GM19455 (cell line): ENCODE results near the gene OPN4.
"Not testable (repeated sequence)": the region's sequence is repeated elsewhere in the genome, so short reads cannot be mapped to it uniquely, and the experiment has no call there.

Experiments
- ATAC-seq: cut with Tn5 transposase; IDR thresholded peaks from one replicate; pipeline ENCODE4 v1.9.1; 2021; ENCODE audit not compliant: unreplicated experiment

The OPN4 gene

DNA sequence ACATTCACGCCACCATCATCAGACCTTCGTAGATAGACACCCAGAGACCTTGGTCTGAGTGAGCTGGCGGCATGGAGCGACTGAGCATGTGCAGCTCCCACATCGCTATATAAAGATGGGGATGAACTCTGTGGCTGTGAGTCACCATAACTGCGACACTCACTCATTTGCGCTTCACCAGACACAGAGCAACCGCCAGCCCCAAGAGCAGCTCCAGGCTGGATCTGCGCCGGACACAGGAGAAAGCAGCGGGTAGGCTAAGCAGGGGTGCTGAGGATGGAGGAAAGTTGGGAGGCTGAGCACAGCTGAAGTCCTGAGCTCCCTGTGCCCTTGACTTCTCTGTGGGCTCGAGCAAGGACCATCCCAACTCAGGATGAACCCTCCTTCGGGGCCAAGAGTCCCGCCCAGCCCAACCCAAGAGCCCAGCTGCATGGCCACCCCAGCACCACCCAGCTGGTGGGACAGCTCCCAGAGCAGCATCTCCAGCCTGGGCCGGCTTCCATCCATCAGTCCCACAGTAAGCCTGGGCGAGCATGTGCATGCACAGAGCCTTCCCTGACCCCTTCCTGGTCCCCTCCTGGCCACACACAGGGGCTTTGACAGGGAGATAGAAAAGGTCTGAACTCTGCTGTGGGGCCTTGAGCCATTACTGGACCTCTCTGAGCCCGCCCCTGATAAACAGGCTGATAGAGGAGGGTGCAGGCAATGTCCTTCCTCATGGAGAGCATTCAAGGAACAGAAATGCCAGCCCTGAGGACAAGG is at the start of gene OPN4:
OPN4 (plus strand) TSS at position 137 of the 762 bp plus-strand sequence; CDS start at position 374, 237 bp downstream.
- ATAC-seq: no peak

DNA sequence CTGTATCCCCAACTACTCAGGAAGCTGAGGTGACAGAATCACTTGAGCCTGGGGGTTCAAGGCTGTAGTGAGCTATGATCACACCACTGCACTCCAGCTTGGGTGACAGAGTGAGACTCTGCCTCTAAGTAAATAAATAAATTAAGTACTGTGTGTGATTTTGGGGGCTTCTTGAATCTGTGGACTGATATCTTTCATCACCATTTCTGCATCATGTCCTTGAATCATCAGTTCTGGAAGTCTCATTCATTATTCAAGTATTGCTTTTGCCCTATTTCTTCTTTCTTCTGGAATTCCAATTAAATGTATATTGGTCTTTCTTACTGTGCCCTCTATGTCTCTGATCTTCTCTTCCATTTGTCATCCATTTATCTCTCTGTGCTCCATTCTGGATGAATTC is 46.7 kb upstream of the OPN4 start:
- ATAC-seq: no peak

- ATAC-seq: no peak
Observed at GRCh38 chr10:86609920-86610319, 44.4 kb upstream of the OPN4 start.

DNA sequence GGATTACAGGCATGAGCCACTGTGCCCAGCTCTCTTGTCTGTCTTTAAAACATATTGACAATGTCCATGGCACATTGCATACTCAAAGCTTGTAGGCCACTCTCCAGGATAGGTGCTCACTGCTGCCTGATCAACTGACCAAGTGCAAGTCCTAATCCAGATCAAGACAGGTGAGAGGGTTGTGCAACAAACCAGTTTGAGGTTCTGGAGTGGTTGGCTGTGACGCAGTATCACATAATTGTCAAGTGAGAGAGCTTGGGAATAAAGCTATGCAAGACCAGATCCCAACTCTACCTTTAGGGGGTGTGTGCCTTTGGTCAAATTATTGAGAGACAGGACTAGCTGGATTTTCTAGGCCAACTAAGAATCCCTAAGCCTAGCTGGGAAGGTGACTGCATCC is 43.0 kb upstream of the OPN4 start:
- no peak for ATAC-seq

DNA sequence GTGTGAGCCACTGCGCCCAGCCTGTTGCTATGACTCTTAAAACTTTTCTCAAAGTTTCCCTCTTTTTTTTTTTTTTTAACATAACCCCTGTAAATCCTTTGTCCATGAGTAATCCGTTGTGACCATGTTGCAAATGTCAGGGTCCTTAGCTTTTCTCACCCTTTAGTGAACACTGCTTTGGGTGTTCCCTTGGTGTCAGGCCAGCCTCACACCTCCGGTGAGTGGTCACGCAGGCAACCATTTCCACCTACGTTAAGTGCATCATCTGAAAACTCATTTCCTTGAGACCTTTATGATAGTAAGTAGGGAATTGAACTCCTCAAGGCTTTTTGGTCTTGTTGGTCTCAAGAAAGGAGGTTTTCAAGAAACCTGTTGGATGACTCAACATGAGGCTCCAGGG is 41.3 kb upstream of the OPN4 start:
- ATAC-seq: no peak

DNA sequence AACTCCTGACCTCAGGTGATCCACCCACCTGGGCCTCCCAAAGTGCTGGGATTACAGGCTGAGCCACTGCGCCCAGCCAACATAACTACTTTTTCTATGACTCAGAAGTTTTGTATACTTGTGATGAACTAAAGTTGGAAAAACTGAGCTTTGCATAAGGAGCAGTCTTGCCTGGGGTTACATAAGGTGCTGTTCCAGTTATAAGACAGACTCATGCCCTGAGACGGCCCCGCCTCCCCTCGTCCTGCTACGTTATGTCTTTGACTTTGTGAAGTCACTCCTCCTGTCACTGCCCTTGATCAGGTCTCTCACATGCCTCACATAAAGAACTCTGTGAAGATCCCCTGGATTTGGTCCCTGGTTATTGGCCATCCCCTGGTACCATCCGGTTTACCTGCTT is 40.4 kb upstream of the OPN4 start:
- ATAC-seq: no peak

DNA sequence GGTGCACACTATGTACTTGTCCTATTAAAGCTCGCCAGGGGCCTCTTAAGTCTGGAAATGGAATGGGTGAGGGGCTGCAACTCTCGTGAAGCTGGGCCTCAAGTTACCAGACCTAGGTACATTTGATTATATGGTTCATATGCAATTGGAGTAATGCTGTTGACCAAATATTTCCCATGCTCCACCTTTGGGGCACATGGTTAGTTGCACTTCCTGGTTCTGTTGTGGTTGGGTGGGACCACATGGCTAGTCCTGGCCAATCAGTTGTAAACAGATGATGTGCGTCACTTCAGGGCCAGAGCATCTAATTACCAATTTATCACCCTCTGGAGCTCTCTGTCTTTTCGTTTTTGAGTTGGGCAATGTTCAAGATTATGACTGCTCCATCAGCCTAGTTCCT is 39.5 kb upstream of the OPN4 start:
- ATAC-seq: no peak

DNA sequence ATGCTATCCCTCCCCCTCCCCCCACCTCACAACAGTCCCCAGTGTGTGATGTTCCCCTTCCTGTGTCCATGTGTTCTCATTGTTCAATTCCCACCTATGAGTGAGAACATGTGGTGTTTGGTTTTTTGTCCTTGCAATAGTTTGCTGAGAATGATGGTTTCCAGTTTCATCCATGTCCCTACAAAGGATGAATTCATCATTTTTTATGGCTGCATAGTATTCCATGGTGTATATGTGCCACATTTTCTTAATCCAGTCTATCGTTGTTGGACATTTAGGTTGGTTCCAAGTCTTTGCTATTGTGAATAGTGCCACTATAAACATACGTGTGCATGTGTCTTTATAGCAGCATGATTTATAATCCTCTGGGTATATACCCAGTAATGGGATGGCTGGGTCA is 37.1 kb upstream of the OPN4 start:
- ATAC-seq: not testable (repeated sequence)

DNA sequence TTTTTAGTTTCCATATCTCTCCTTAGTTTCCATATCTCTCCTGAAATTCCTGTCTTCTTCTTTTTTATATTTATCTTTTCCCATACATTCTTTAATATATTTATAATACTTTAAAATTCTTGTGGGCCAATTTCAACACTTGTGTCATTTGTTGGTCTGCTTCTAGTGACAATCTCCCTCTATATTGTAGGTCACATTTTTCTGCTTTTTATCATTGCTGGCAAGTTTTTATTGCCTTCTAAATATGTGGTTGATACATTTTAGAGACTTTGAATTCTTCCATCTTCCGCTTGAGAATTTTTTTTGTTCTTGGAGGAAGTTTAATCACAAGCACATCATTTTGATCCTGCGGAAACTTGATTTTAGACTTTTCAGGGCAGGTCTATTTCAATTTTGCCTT is 26.0 kb upstream of the OPN4 start:
- ATAC-seq: no peak

DNA sequence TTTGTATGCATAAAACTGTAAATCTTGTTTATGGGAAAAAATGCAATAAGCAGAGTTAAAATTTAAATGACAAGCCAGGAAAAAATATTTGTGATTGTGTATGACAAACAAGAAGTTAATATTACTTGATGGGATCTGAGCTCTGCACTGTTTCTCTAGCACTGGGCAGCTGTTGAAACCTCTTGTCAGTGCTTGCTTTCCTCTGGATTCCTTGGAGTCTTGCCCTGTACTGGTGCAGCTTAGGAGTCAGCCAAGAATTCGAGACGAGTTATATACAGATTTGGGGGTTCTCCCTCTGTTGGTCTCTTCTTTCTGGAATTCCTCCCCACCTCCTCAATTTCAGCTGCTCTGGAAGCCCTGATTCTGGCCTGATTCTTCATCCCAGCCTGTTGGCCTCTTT is 24.3 kb upstream of the OPN4 start:
- no peak for ATAC-seq

GRCh38 chr10:86632009-86632800 is 22.1 kb upstream of the OPN4 start:
- no peak for ATAC-seq

GRCh38 chr10:86632951-86633350 is 21.4 kb upstream of the OPN4 start:
- no peak for ATAC-seq

GRCh38 chr10:86635402-86635801 is 18.9 kb upstream of the OPN4 start:
- no peak for ATAC-seq

GRCh38 chr10:86636311-86636710 is 18.0 kb upstream of the OPN4 start:
- no peak for ATAC-seq

GRCh38 chr10:86642021-86642420 is 12.3 kb upstream of the OPN4 start:
- ATAC-seq: no peak

DNA sequence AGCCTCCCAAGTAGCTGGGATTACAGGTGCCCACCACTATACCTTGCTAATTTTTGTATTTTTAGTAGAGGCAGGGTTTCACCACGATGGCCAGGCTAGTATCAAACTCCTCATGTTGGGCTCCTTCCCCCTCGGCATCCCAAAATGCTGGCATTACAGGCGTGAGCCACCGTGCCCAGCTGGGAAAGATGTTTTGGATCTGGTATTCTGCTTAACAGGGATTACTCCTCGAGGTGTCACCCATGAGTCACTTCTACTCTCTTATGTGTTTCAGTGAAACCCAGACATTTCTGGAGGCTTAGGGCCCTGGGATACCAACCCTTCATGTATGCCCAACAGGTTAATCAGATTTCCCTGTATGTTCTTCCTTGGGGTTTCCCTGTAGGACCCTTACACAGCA is 11.8 kb upstream of the OPN4 start:
- no peak for ATAC-seq

GRCh38 chr10:86644152-86644793 is 10.1 kb upstream of the OPN4 start:
- no peak for ATAC-seq

GRCh38 chr10:86644794-86645445 is 9.4 kb upstream of the OPN4 start:
- ATAC-seq: no peak

GRCh38 chr10:86645621-86646165 is 8.7 kb upstream of the OPN4 start:
- ATAC-seq: not testable (repeated sequence)

GRCh38 chr10:86646532-86646931 is 7.8 kb upstream of the OPN4 start:
- no peak for ATAC-seq

DNA sequence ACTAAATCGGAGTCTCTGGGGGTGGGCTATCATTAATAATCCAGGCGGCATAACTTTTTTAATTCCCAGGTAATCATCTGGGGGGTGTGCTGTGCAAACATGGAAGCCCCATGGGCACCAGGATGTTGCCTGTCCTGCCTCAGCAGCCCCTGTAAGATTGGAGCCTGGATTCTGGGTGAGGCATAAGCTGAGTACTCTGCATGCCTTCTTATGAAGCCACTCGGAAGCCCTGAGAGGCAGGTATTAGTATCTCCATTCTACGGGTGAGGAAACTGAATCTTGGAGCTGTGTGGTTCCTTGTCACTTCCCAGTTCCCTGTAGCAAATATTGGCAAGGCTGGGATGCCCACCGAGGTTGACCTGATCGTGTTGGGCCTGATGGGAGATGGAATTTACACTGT is 7.4 kb upstream of the OPN4 start:
- ATAC-seq: no peak
